HEK293 (cell line): ENCODE data around the gene ABCG4.

Source experiments
- CTCF ChIA-PET: fragments of 350-600 bp; formaldehyde crosslinking; extraction: SDS; loops from one replicate; lab custom pipeline; 2021; ENCODE audit warnings: antibody characterized with exemption; lab: Yijun Ruan, JAX
- POLR2A ChIA-PET: fragments of 300-600 bp; formaldehyde crosslinking; extraction: SDS; loops from one replicate; lab custom pipeline; 2020; ENCODE audit warnings: antibody characterized with exemption, inconsistent platforms; lab: Yijun Ruan, JAX
- H3K27ac ChIP-seq: fragments of 200-500 bp; sonication (Bioruptor generic); 2 replicates; pipeline ENCODE4 v1.5.1; 2014; ENCODE audit warnings: low read depth, low read length, control low read depth, inconsistent platforms; ENCODE audit errors: extremely low read depth
- H3K36me3 ChIP-seq, 2 experiments: fragments of 200-500 bp in 1 of 2; sonication (Bioruptor generic) in 1 of 2; 1 replicate in 1 of 2; 2 replicates in 1 of 2; pipeline ENCODE4 v1.5.1; 2014 to 2017; ENCODE audit warnings: inconsistent platforms in 2 of 2, low read length in 2 of 2; ENCODE audit not compliant: control insufficient read depth in 2 of 2, insufficient read depth in 1 of 2
- H3K4me1 ChIP-seq: fragments of 200-500 bp; sonication (Bioruptor generic); 2 replicates; pipeline ENCODE4 v1.5.1; 2014; ENCODE audit warnings: mild to moderate bottlenecking, low read length, inconsistent platforms; ENCODE audit not compliant: control insufficient read depth, insufficient read depth
- H3K4me3 ChIP-seq: 2 replicates; pipeline ENCODE4 v1.5.1; 2011; ENCODE audit warnings: low read depth, mild to moderate bottlenecking, control low read depth, low read length, moderate library complexity
- H3K9me3 ChIP-seq: fragments of 200-500 bp; sonication (Bioruptor generic); 2 replicates; pipeline ENCODE4 v1.5.1; 2014; ENCODE audit warnings: low read depth, low read length, inconsistent platforms; ENCODE audit not compliant: control insufficient read depth, insufficient read depth
- BCL11B ChIP-seq: fragments of 450-650 bp; formaldehyde crosslinking; IDR thresholded peaks from 2 replicates; pipeline ENCODE4 v1.5.1; 2016; ENCODE audit warnings: low read depth, missing biosample characterization, missing genetic modification characterization
- HOXC10 ChIP-seq: sonication (generic); formaldehyde crosslinking; IDR thresholded peaks from 2 replicates; pipeline ENCODE4 v1.8.1; 2023; ENCODE audit warnings: mild to moderate bottlenecking, missing genetic modification reagents
- IKZF3 ChIP-seq: fragments of 450-650 bp; IDR thresholded peaks from 2 replicates; pipeline ENCODE4 v1.5.0; 2018; ENCODE audit warnings: missing biosample characterization, mild to moderate bottlenecking, missing genetic modification characterization, moderate library complexity
- KLF1 ChIP-seq: fragments of 450-650 bp; formaldehyde crosslinking; IDR thresholded peaks from 2 replicates; pipeline ENCODE4 v1.5.1; 2016; ENCODE audit warnings: missing biosample characterization, missing genetic modification characterization
- KLF10 ChIP-seq: fragments of 450-650 bp; IDR thresholded peaks from 2 replicates; pipeline ENCODE4 v1.5.1; 2018; ENCODE audit warnings: missing biosample characterization, mild to moderate bottlenecking, missing genetic modification characterization
- KLF16 ChIP-seq: fragments of 450-650 bp; formaldehyde crosslinking; IDR thresholded peaks from 2 replicates; pipeline ENCODE4 v1.5.1; 2017; ENCODE audit warnings: missing biosample characterization, missing genetic modification characterization
- KLF7 ChIP-seq: fragments of 450-650 bp; formaldehyde crosslinking; IDR thresholded peaks from 2 replicates; pipeline ENCODE4 v1.5.1; 2016; ENCODE audit warnings: missing biosample characterization, missing genetic modification characterization, borderline replicate concordance
- KLF8 ChIP-seq: fragments of 450-650 bp; formaldehyde crosslinking; IDR thresholded peaks from 2 replicates; pipeline ENCODE4 v1.5.1; 2016; ENCODE audit warnings: missing biosample characterization, missing genetic modification characterization
- SP2 ChIP-seq: fragments of 450-650 bp; formaldehyde crosslinking; IDR thresholded peaks from 2 replicates; pipeline ENCODE4 v1.5.1; 2016; ENCODE audit warnings: missing biosample characterization, missing genetic modification characterization
- SP3 ChIP-seq: fragments of 450-650 bp; formaldehyde crosslinking; IDR thresholded peaks from 2 replicates; pipeline ENCODE4 v1.5.1; 2016; ENCODE audit warnings: missing biosample characterization, missing genetic modification characterization
- TCF7L2 ChIP-seq: IDR thresholded peaks from 2 replicates; pipeline ENCODE4 v1.6.1; 2011; ENCODE audit warnings: low read depth, mild to moderate bottlenecking, inconsistent platforms, low read length, moderate library complexity, borderline replicate concordance
- ZEB2 ChIP-seq: fragments of 450-650 bp; formaldehyde crosslinking; IDR thresholded peaks from 2 replicates; pipeline ENCODE4 v1.5.1; 2016; ENCODE audit warnings: missing biosample characterization, missing genetic modification characterization
- ZFHX2 ChIP-seq: fragments of 450-650 bp; formaldehyde crosslinking; conservative IDR thresholded peaks from 2 replicates; pipeline ENCODE4 v1.5.1; 2016; ENCODE audit warnings: missing biosample characterization, missing genetic modification characterization
- ZNF223 ChIP-seq: fragments of 450-650 bp; formaldehyde crosslinking; IDR thresholded peaks from 2 replicates; pipeline ENCODE4 v1.5.1; 2016; ENCODE audit warnings: missing biosample characterization, missing genetic modification characterization
- ZNF24 ChIP-seq: fragments of 450-650 bp; formaldehyde crosslinking; IDR thresholded peaks from 2 replicates; pipeline ENCODE4 v1.5.1; 2016; ENCODE audit warnings: missing biosample characterization, missing genetic modification characterization
- ZNF311 ChIP-seq: fragments of 450-650 bp; formaldehyde crosslinking; IDR thresholded peaks from 2 replicates; pipeline ENCODE4 v1.5.1; 2017; ENCODE audit warnings: missing biosample characterization, missing genetic modification characterization, borderline replicate concordance
- ZNF335 ChIP-seq: fragments of 450-650 bp; formaldehyde crosslinking; conservative IDR thresholded peaks from 2 replicates; pipeline ENCODE4 v1.5.1; 2016; ENCODE audit warnings: missing biosample characterization, missing genetic modification characterization
- ZNF426 ChIP-seq: fragments of 450-650 bp; formaldehyde crosslinking; IDR thresholded peaks from 2 replicates; pipeline ENCODE4 v1.5.1; 2017; ENCODE audit warnings: missing biosample characterization, missing genetic modification characterization, mild to moderate bottlenecking, inconsistent platforms, moderate library complexity
- ZNF654 ChIP-seq: fragments of 450-650 bp; formaldehyde crosslinking; IDR thresholded peaks from 2 replicates; pipeline ENCODE4 v1.5.1; 2016; ENCODE audit warnings: low read depth, missing biosample characterization, missing genetic modification characterization
- ZNF76 ChIP-seq: fragments of 450-650 bp; formaldehyde crosslinking; IDR thresholded peaks from 2 replicates; pipeline ENCODE4; 2016; ENCODE audit warnings: low read depth, missing biosample characterization, missing genetic modification characterization, borderline replicate concordance
- TF ChIP-seq, protein P1 (sequence below): fragments of 450-650 bp; formaldehyde crosslinking; IDR thresholded peaks from 2 replicates; pipeline ENCODE4 v1.5.1; 2016; ENCODE audit warnings: missing biosample characterization, missing genetic modification characterization
- TF ChIP-seq, protein P2 (sequence below): fragments of 450-650 bp; formaldehyde crosslinking; IDR thresholded peaks from 2 replicates; pipeline ENCODE4 v1.5.1; 2016; ENCODE audit warnings: missing biosample characterization, missing genetic modification characterization
- TF ChIP-seq, protein P3 (sequence below): fragments of 450-650 bp; formaldehyde crosslinking; optimal IDR thresholded peaks from 2 replicates; pipeline ENCODE3; 2016; ENCODE audit warnings: missing biosample characterization, mild to moderate bottlenecking, missing genetic modification characterization
- TF ChIP-seq, protein P4 (sequence below): fragments of 450-650 bp; formaldehyde crosslinking; IDR thresholded peaks from 2 replicates; pipeline ENCODE4 v1.5.1; 2016; ENCODE audit warnings: missing biosample characterization, missing genetic modification characterization
- TF ChIP-seq, protein P5 (sequence below): fragments of 450-650 bp; formaldehyde crosslinking; IDR thresholded peaks from 2 replicates; pipeline ENCODE4 v1.5.1; 2016; ENCODE audit warnings: missing biosample characterization, missing genetic modification characterization

Gene ABCG4

DNA sequence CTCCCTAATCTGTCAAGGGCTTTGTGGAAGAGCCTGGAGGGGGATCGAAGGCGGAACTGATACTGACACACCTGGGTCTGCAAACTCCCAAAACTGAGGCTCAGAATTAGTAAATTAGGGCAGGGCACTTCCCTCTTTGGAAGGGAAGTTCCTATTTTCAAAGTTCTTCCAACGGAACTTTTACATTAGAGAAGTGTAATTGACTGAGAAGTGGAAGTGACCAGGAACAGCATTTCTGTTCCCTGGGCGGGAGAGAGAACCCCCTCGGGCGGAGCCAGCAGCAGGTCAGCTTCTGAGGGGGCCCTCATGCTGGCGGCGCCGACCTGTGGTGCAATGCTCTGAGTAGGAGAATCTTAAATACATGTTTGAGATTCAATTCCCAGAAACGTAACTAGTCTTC, 56.2 kb downstream of the ABCG4 start (continued):
- no peak for TF ChIP-seq ZNF426 (tag by site-specific recombination)
- no peak for TF ChIP-seq ZNF311 (tag by site-specific recombination)
- no peak for TF ChIP-seq ZNF223 (tag by site-specific recombination)

DNA sequence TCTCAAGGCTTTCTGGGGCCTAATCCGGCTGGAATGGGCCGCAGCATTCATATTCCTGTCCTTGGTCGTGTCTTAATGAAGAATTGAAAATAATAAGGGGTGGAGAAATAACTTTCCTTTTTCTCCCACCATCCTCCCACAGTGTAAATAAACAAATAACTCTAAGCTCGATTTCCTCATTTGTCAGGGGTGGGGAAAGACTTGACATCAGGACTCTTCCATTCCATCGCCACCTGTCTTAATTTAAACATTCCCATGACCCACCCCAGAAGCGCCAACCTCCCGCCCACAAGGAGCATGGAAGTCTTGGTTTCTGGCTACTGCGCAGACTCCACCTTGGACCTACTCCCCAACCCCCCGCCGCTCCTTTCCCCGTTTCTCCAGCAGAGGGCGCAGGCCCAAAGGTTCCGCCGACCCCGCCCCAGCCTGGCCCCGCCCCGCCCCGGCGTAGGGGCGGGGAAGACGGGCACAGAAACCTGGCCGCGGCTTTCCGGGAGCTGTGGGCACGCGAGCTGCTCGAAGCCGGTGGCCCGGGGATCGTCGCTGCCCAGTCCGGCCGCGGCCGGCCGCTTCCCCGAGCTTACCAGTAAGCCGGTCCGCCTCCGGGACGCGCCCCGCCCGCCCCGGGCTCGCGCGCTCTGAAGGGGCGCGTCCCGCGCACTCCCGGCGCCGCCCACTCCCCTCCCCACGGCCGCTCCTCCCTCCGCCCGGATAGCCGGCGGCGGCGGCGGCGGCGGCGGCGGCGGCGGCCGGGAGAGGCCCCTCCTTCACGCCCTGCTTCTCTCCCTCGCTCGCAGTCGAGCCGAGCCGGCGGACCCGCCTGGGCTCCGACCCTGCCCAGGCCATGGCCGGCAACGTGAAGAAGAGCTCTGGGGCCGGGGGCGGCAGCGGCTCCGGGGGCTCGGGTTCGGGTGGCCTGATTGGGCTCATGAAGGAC, 57.0 kb downstream of the ABCG4 start, which contains the start of gene CBL:
Gene CBL, plus strand, starts transcription at position 766 of the 937 bp plus-strand sequence. Its CDS starts 79 bp downstream, at position 845.
- CTCF ChIA-PET: interaction anchor here (0.6 to 3.5 kb wide), 49 partner anchors 8 to 1801 kb away, joined by 3 to 26 read pairs (median 4); partner anchors contain the start of genes DPAGT1 and HMBS
- H3K4me3 ChIP-seq: peak within 1 kb of the TSS; percentile 68
- H3K9me3 ChIP-seq: no peaks in the 10 kb centered on the region
- POLR2A ChIA-PET: interaction anchor here (0.5 to 3.1 kb wide), 15 partner anchors 23 to 571 kb away, joined by 3 to 19 read pairs (median 4); partner anchors contain the start of genes HINFP, HMBS, MCAM and RNF26
- peaks cover 10% of the 10 kb centered on the region; the same call in 1 of the 2 replicates for H3K4me1 ChIP-seq
- H3K36me3 ChIP-seq: no peaks in the 10 kb centered on the region
- peak within 1 kb of the TSS; percentile 87 for H3K27ac ChIP-seq
- TF ChIP-seq ZNF24 (no peak), KLF8 (tag by site-specific recombination) (peak; percentile 91), ZEB2 (tag by site-specific recombination) (no peak; the same call in 1 of the 2 replicates), KLF1 (tag by site-specific recombination) (peak; percentile 48), KLF7 (tag by site-specific recombination) (0 out of 2 replicates have a peak, but pooled peaks have one; percentile 42), BCL11B (tag by site-specific recombination) (no peak), KLF16 (peak; percentile 61; the same call in 1 of the 2 replicates), IKZF3 (tag by site-specific recombination) (0 out of 2 replicates have a peak, but pooled peaks have one; percentile 55), SP3 (peak; percentile 84), ZFHX2 (tag by site-specific recombination) (peak; percentile 52), SP2 (tag by site-specific recombination) (peak; percentile 61), ZNF76 (peak; percentile 44; the same call in 1 of the 2 replicates), HOXC10 (CRISPR knock-in tag) (no peak), ZNF654 (tag by site-specific recombination) (peak; percentile 28; the same call in 1 of the 2 replicates), ZNF335 (peak; percentile 47), TCF7L2 (peak; percentile 60; the same call in 1 of the 2 replicates), KLF10 (tag by site-specific recombination) (peak; percentile 90)
- TF ChIP-seq, protein P1, sequence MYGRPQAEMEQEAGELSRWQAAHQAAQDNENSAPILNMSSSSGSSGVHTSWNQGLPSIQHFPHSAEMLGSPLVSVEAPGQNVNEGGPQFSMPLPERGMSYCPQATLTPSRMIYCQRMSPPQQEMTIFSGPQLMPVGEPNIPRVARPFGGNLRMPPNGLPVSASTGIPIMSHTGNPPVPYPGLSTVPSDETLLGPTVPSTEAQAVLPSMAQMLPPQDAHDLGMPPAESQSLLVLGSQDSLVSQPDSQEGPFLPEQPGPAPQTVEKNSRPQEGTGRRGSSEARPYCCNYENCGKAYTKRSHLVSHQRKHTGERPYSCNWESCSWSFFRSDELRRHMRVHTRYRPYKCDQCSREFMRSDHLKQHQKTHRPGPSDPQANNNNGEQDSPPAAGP (tag by site-specific recombination): peak; percentile 36; the same call in 1 of the 2 replicates
- TF ChIP-seq, protein P2, sequence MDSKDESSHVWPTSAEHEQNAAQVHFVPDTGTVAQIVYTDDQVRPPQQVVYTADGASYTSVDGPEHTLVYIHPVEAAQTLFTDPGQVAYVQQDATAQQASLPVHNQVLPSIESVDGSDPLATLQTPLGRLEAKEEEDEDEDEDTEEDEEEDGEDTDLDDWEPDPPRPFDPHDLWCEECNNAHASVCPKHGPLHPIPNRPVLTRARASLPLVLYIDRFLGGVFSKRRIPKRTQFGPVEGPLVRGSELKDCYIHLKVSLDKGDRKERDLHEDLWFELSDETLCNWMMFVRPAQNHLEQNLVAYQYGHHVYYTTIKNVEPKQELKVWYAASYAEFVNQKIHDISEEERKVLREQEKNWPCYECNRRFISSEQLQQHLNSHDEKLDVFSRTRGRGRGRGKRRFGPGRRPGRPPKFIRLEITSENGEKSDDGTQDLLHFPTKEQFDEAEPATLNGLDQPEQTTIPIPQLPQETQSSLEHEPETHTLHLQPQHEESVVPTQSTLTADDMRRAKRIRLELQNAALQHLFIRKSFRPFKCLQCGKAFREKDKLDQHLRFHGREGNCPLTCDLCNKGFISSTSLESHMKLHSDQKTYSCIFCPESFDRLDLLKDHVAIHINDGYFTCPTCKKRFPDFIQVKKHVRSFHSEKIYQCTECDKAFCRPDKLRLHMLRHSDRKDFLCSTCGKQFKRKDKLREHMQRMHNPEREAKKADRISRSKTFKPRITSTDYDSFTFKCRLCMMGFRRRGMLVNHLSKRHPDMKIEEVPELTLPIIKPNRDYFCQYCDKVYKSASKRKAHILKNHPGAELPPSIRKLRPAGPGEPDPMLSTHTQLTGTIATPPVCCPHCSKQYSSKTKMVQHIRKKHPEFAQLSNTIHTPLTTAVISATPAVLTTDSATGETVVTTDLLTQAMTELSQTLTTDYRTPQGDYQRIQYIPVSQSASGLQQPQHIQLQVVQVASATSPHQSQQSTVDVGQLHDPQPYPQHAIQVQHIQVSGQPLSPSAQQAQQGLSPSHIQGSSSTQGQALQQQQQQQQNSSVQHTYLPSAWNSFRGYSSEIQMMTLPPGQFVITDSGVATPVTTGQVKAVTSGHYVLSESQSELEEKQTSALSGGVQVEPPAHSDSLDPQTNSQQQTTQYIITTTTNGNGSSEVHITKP (tag by site-specific recombination): peak; percentile 96
- TF ChIP-seq, protein P3, sequence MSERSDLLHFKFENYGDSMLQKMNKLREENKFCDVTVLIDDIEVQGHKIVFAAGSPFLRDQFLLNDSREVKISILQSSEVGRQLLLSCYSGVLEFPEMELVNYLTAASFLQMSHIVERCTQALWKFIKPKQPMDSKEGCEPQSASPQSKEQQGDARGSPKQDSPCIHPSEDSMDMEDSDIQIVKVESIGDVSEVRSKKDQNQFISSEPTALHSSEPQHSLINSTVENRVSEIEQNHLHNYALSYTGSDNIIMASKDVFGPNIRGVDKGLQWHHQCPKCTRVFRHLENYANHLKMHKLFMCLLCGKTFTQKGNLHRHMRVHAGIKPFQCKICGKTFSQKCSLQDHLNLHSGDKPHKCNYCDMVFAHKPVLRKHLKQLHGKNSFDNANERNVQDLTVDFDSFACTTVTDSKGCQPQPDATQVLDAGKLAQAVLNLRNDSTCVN: peak; percentile 71
- TF ChIP-seq, protein P4, sequence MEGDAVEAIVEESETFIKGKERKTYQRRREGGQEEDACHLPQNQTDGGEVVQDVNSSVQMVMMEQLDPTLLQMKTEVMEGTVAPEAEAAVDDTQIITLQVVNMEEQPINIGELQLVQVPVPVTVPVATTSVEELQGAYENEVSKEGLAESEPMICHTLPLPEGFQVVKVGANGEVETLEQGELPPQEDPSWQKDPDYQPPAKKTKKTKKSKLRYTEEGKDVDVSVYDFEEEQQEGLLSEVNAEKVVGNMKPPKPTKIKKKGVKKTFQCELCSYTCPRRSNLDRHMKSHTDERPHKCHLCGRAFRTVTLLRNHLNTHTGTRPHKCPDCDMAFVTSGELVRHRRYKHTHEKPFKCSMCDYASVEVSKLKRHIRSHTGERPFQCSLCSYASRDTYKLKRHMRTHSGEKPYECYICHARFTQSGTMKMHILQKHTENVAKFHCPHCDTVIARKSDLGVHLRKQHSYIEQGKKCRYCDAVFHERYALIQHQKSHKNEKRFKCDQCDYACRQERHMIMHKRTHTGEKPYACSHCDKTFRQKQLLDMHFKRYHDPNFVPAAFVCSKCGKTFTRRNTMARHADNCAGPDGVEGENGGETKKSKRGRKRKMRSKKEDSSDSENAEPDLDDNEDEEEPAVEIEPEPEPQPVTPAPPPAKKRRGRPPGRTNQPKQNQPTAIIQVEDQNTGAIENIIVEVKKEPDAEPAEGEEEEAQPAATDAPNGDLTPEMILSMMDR (tag by site-specific recombination): peak; percentile 73
- TF ChIP-seq, protein P5, sequence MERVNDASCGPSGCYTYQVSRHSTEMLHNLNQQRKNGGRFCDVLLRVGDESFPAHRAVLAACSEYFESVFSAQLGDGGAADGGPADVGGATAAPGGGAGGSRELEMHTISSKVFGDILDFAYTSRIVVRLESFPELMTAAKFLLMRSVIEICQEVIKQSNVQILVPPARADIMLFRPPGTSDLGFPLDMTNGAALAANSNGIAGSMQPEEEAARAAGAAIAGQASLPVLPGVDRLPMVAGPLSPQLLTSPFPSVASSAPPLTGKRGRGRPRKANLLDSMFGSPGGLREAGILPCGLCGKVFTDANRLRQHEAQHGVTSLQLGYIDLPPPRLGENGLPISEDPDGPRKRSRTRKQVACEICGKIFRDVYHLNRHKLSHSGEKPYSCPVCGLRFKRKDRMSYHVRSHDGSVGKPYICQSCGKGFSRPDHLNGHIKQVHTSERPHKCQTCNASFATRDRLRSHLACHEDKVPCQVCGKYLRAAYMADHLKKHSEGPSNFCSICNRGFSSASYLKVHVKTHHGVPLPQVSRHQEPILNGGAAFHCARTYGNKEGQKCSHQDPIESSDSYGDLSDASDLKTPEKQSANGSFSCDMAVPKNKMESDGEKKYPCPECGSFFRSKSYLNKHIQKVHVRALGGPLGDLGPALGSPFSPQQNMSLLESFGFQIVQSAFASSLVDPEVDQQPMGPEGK (tag by site-specific recombination): peak; percentile 65
